ENCODE measurements around the gene GTPBP1.

Gene GTPBP1

DNA sequence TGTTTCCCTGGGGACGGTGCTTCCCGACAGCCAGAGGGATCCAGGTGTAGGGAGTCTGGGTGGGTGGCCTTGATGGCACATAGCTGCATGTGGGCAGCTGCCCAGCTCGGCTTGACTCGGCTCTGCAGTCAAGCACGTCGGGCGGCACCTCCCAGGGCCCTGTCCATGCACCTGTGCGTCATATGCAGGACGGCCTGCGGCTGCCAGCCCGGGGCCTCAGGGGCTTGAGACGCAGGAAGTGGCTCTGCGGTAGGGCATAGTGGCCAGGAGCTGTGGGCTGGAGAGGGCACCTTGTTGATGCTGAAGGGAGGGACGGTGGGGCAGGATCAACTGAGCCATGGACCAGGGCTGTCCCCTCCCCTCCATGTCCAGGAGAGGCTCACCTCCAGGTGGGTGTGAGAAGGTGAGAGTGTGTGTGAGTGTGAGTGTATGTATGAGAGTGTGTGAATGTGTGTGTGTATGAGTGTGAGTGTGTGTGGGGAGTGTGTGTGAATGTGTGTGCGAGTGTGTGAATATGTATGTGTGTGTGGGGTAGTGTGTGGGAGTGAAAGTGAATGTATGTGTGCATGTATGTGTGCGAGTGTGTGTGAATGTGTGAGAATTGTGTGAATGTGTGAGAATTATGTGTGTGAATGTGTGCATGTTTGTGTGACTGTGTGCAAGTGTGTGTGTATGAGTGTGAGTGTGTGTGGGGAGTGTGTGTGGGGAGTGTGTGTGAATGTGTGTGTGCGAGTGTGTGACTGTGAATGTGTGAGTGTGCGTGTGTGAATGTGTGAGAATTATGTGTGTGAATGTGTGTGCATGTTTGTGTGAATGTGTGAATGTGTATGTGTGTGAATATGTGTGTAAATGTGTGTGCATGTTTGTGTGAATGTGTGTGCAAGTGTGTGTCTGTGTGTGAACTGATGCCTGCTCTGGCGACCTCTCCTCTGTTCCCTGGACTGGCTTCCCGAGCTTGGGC, 55.7 kb downstream of the GTPBP1 start:
- TF ChIP-seq, protein P1, sequence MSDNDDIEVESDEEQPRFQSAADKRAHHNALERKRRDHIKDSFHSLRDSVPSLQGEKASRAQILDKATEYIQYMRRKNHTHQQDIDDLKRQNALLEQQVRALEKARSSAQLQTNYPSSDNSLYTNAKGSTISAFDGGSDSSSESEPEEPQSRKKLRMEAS (IDR thresholded peaks at IDR 0.05; ENCODE audit: low read depth, low read length), result no peak
- TF ChIP-seq, protein P2, sequence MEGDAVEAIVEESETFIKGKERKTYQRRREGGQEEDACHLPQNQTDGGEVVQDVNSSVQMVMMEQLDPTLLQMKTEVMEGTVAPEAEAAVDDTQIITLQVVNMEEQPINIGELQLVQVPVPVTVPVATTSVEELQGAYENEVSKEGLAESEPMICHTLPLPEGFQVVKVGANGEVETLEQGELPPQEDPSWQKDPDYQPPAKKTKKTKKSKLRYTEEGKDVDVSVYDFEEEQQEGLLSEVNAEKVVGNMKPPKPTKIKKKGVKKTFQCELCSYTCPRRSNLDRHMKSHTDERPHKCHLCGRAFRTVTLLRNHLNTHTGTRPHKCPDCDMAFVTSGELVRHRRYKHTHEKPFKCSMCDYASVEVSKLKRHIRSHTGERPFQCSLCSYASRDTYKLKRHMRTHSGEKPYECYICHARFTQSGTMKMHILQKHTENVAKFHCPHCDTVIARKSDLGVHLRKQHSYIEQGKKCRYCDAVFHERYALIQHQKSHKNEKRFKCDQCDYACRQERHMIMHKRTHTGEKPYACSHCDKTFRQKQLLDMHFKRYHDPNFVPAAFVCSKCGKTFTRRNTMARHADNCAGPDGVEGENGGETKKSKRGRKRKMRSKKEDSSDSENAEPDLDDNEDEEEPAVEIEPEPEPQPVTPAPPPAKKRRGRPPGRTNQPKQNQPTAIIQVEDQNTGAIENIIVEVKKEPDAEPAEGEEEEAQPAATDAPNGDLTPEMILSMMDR (IDR thresholded peaks at IDR 0.05; ENCODE audit: low read depth, low read length), result no peak
- no peak for TF ChIP-seq POLR2A (IDR thresholded peaks at IDR 0.05; ENCODE audit: extremely low read depth, insufficient read length)
- no peak for TF ChIP-seq MYC (IDR thresholded peaks at IDR 0.05; ENCODE audit: low read depth, low read length)
- peak; percentile 44 for DNase-seq (ENCODE audit: low read depth)
- no peak overlapping the region for H3K4me3 ChIP-seq (ENCODE audit: low read depth, low read length)

DNA sequence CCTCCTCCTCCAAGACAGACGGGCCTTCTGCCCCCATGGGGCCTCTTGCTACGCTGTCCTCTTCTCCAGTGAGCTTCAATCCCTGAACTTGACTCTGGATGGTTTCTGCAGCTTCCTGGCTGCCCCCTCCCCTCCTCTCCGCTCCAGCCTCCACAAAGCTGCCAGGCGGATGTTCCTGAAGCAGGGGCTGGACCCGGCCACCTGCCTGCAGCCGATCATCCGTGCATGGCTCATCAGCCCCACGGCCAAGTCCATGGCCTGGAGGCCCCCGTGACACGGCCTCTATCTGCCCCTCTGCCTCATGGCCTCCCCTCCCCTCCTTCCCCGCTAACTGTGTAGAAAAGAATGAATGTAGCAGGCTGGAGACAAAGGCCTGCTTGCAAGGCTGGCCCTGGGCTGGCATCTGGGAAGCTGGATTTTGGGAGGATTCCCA, 56.8 kb downstream of the GTPBP1 start:
- TF ChIP-seq, protein P2 (IDR thresholded peaks at IDR 0.05; ENCODE audit: low read depth, low read length), result no peak
- TF ChIP-seq, protein P1 (IDR thresholded peaks at IDR 0.05; ENCODE audit: low read depth, low read length), result no peak
- TF ChIP-seq POLR2A (IDR thresholded peaks at IDR 0.05; ENCODE audit: extremely low read depth, insufficient read length) (no peak), MYC (IDR thresholded peaks at IDR 0.05; ENCODE audit: low read depth, low read length) (no peak)
- no peak overlapping the region for H3K4me3 ChIP-seq (ENCODE audit: low read depth, low read length)
- DNase-seq (ENCODE audit: low read depth), result no peak

DNA sequence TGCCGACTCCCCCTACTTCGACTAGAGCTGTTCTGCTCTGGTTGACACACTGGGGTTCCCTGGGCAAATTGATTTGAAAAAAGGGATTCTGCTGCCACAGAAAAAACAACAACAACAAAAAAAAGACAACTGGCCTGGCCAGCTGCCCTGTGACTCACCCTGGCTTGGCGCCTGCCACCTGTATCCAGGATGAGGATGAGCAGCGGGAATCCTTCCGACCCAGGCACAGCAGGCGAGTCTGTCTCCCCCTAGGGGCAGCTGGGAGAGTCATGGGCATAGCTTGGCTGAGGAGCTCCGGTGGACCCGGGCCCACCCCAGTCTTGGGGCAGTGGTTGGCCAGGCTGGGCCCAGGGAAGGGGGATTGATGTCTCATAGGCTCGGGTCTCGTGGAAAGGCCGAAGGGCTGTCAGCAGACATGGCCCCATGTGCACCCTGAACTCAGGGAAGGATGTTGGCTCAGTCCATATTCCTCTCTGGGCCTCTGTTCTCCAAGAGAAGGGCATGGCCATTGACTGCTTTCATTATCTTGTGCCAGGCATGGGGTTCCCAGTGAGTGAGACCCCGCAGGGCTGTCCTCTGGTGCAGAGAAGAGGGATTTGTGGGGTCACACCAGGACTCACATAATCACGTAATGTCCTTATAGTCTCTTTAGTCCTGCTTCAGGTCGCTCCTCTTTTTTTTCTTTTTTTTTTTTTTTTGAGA, 60.5 kb downstream of the GTPBP1 start:
- peak; percentile 41 for DNase-seq (ENCODE audit: low read depth)
- no peak overlapping the region for H3K4me3 ChIP-seq (ENCODE audit: low read depth, low read length)
- TF ChIP-seq, protein P2 (IDR thresholded peaks at IDR 0.05; ENCODE audit: low read depth, low read length), result peak; percentile 74
- TF ChIP-seq, protein P1 (IDR thresholded peaks at IDR 0.05; ENCODE audit: low read depth, low read length), result no peak

DNA sequence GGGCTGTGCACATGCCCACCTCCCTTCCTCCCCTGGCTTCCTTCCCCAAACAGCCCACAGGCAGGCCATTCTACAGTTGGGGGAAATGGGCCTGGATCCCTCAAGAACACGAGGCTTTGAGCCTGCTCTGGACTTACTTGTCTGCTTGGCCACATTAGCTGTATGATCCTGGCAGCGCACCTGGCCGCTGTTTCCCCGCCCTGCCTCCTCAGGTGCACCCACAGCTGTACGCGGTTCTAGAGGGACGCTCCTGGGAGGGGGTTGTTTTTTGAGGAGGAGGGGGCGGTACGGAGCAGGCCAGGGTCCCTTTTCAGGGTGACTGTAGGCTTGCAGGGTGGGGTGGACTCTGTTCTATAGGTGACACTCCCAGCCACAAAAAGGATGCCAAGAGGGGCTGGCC, 61.6 kb downstream of the GTPBP1 start:
- TF ChIP-seq, protein P1 (IDR thresholded peaks at IDR 0.05; ENCODE audit: low read depth, low read length), result no peak
- TF ChIP-seq MYC (IDR thresholded peaks at IDR 0.05; ENCODE audit: low read depth, low read length) (no peak), POLR2A (IDR thresholded peaks at IDR 0.05; ENCODE audit: extremely low read depth, insufficient read length) (no peak)
- TF ChIP-seq, protein P2 (IDR thresholded peaks at IDR 0.05; ENCODE audit: low read depth, low read length), result no peak
- no peak overlapping the region for H3K4me3 ChIP-seq (ENCODE audit: low read depth, low read length)
- DNase-seq (ENCODE audit: low read depth), result no peak

DNA sequence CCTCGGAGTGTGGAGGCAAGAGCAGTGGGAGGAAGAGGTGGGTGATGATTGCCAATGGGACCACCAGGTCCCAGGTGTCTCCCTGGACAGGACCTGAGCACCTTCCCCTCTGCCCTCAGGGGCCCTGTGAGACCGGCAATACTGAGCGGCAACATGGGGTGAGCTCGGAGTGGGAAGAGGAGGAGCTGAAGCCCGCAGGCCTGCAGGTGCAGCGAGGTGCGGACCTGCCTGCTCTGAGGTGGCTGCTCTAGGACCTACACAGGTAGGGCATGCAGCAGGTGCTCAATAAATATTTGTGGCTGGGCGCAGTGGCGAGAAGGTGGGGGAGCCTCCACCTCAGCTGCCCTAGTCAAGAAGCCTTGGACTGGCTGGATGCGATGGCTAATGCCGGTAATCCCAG, 62.3 kb downstream of the GTPBP1 start:
- TF ChIP-seq MYC (IDR thresholded peaks at IDR 0.05; ENCODE audit: low read depth, low read length) (no peak), POLR2A (IDR thresholded peaks at IDR 0.05; ENCODE audit: extremely low read depth, insufficient read length) (no peak)
- TF ChIP-seq, protein P1 (IDR thresholded peaks at IDR 0.05; ENCODE audit: low read depth, low read length), result no peak
- TF ChIP-seq, protein P2 (IDR thresholded peaks at IDR 0.05; ENCODE audit: low read depth, low read length), result no peak

More for the DNA sequence above, 62.3 kb downstream of the GTPBP1 start:
- DNase-seq (ENCODE audit: low read depth), result no peak
- no peak overlapping the region for H3K4me3 ChIP-seq (ENCODE audit: low read depth, low read length)

Data from NB4 (cell line).